OCI-LY7 (cell line): ENCODE data around the gene STPG1. TPM values are rescaled to one million over a fixed set of nuclear protein-coding genes. Genes with fewer than 3 reads are reported as not detected.

Experiments
- BruUV-seq: library from RNA; stranded (reverse); fragments of 400-500 nt; replicated peaks from 2 replicates; lab custom pipeline; 2021; lab: Mats Ljungman, UMichigan
- CTCF ChIA-PET: fragments of 300-600 bp; sonication (Branson Sonifier 250); formaldehyde crosslinking; loops from one replicate; lab custom pipeline; 2022; ENCODE audit warnings: antibody characterized with exemption; ENCODE audit not compliant: unreplicated experiment; lab: Charles Lee
- POLR2A ChIA-PET: fragments of 300-600 bp; sonication (Branson Sonifier 250); formaldehyde crosslinking; loops from one replicate; lab custom pipeline; 2022; ENCODE audit warnings: antibody characterized with exemption; lab: Charles Lee
- DNase-seq: peaks from one replicate; pipeline ENCODE4 v3.0.0-alpha.2; 2015; ENCODE audit warnings: low spot score
- H2AFZ ChIP-seq: fragments of 200-600 bp; sonication (generic), shearing (Covaris generic); 2 replicates; pipeline ENCODE4 v1.6.1; 2014; ENCODE audit warnings: mild to moderate bottlenecking, antibody characterized with exemption, low read length, moderate library complexity
- H3K27ac ChIP-seq: fragments of 200-600 bp; sonication (generic); 2 replicates; pipeline ENCODE4 v1.5.1; 2014; ENCODE audit warnings: mixed run types, low read depth, mild to moderate bottlenecking, moderate library complexity, low read length, inconsistent platforms; ENCODE audit not compliant: poor library complexity, severe bottlenecking
- H3K36me3 ChIP-seq: fragments of 200-600 bp; sonication (generic); 2 replicates; pipeline ENCODE4 v1.6.1; 2014; ENCODE audit warnings: mild to moderate bottlenecking, antibody characterized with exemption, low read length, moderate library complexity, mixed read lengths; ENCODE audit not compliant: insufficient read depth
- H3K4me1 ChIP-seq: fragments of 200-600 bp; sonication (generic); 2 replicates; pipeline ENCODE4 v1.5.1; 2014; ENCODE audit warnings: mild to moderate bottlenecking, low read length; ENCODE audit not compliant: insufficient read depth, poor library complexity, severe bottlenecking
- H3K4me2 ChIP-seq: fragments of 200-600 bp; sonication (generic); 2 replicates; pipeline ENCODE4 v1.6.1; 2014; ENCODE audit warnings: mild to moderate bottlenecking, low read length
- H3K4me3 ChIP-seq: fragments of 200-600 bp; sonication (generic); 2 replicates; pipeline ENCODE4 v1.5.1; 2014; ENCODE audit warnings: mild to moderate bottlenecking, low read depth, low read length; ENCODE audit not compliant: poor library complexity, severe bottlenecking
- H3K79me2 ChIP-seq: fragments of 200-600 bp; sonication (generic); 2 replicates; pipeline ENCODE4 v1.6.1; 2016; ENCODE audit warnings: low read depth, mild to moderate bottlenecking, low read length, moderate library complexity, mixed read lengths; ENCODE audit not compliant: insufficient read depth
- H3K9me2 ChIP-seq: fragments of 200-600 bp; sonication (generic); 2 replicates; pipeline ENCODE4 v1.6.1; 2016; ENCODE audit warnings: mild to moderate bottlenecking, low read length, mixed read lengths; ENCODE audit not compliant: insufficient read depth
- H3K9me3 ChIP-seq: fragments of 200-600 bp; sonication (generic); 2 replicates; pipeline ENCODE4 v1.6.1; 2014; ENCODE audit warnings: mild to moderate bottlenecking, mixed run types, low read length, mixed read lengths
- H4K20me1 ChIP-seq: fragments of 200-600 bp; sonication (generic); 2 replicates; pipeline ENCODE4 v1.6.1; 2014; ENCODE audit warnings: mild to moderate bottlenecking, antibody characterized with exemption, low read length, moderate library complexity, mixed read lengths; ENCODE audit not compliant: insufficient read depth
- EZH2phosphoT487 ChIP-seq: fragments of 200-600 bp; sonication (generic); IDR thresholded peaks from 2 replicates; pipeline ENCODE4 v1.6.1; 2018; ENCODE audit warnings: low read depth, borderline replicate concordance, mild to moderate bottlenecking, mixed run types, antibody characterized with exemption, low read length, moderate library complexity, mixed read lengths
- intact Hi-C: fragments of 100-400 bp; cut with micrococcal nuclease; formaldehyde crosslinking; loops from one replicate; pipeline ENCODE4 v1.10.0; 2022; ENCODE audit not compliant: unreplicated experiment
- total RNA-seq, 2 experiments: library from RNA; depleted of rRNA in 1 of 2; stranded (reverse); fragments of >200 nt in 1 of 2; shearing (Covaris generic) in 1 of 2; gene quantifications; 2 replicates each; pipeline ENCODE4 v1.2.3, GENCODE V29; 2014 to 2022
- TF ChIP-seq, protein P1 (sequence below): fragments of 200-600 bp; sonication (generic); conservative IDR thresholded peaks from 2 replicates; pipeline ENCODE4 v1.5.1; 2014; ENCODE audit warnings: mild to moderate bottlenecking, antibody characterized with exemption, low read length, moderate library complexity, mixed read lengths

The STPG1 gene
- total RNA-seq, 2 experiments from 2014 or later, result 5.1 to 9.6 TPM

DNA sequence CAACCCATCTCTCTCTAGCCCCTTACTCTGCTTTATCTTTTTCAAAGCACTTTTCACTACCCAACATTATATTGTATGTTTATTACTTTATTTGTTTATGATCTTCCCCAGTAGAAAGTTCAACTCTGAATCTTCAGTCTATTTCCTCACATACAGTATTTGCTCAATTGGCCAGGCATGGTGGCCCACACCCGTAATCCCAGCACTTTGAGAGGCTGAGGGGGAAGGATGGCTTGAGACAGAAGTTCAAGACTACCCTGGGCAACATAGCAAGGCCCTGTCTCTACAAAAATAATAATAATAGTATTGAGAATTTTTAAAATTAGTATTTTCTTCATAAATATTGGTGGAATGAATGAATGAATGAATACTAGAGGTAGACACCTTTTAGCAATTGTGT is 1.2 kb downstream of the STPG1 start:
- peak overlapping the region; percentile 66; the same call in 1 of the 2 replicates for H3K4me2 ChIP-seq
- CTCF ChIA-PET, result no interaction called here
- H3K4me1 ChIP-seq, result peaks cover 30% of the 10 kb centered on the region
- H3K4me3 ChIP-seq, result peak overlapping the region; percentile 71
- intact Hi-C loops, result no loop called here
- TF ChIP-seq EZH2phosphoT487, result no peak
- TF ChIP-seq, protein P1, sequence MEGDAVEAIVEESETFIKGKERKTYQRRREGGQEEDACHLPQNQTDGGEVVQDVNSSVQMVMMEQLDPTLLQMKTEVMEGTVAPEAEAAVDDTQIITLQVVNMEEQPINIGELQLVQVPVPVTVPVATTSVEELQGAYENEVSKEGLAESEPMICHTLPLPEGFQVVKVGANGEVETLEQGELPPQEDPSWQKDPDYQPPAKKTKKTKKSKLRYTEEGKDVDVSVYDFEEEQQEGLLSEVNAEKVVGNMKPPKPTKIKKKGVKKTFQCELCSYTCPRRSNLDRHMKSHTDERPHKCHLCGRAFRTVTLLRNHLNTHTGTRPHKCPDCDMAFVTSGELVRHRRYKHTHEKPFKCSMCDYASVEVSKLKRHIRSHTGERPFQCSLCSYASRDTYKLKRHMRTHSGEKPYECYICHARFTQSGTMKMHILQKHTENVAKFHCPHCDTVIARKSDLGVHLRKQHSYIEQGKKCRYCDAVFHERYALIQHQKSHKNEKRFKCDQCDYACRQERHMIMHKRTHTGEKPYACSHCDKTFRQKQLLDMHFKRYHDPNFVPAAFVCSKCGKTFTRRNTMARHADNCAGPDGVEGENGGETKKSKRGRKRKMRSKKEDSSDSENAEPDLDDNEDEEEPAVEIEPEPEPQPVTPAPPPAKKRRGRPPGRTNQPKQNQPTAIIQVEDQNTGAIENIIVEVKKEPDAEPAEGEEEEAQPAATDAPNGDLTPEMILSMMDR, result no peak
- H3K9me3 ChIP-seq, result no peaks in the 10 kb centered on the region
- POLR2A ChIA-PET, result interaction anchor here (1.0 to 2.2 kb wide), 6 partner anchors 12 to 174 kb away, joined by 3 to 10 read pairs (median 4); no protein-coding TSS in a partner anchor
- no peak for DNase-seq
- no peak overlapping the region for H3K27ac ChIP-seq
- no peaks in the 10 kb centered on the region for H3K79me2 ChIP-seq
- H3K36me3 ChIP-seq, result no peaks in the 10 kb centered on the region; the same call in 1 of the 2 replicates
- BruUV-seq, result TSS peak; percentile 58
- H2AFZ ChIP-seq, result no peak overlapping the region
- H4K20me1 ChIP-seq, result no peaks in the 10 kb centered on the region
- no peaks in the 10 kb centered on the region for H3K9me2 ChIP-seq

DNA sequence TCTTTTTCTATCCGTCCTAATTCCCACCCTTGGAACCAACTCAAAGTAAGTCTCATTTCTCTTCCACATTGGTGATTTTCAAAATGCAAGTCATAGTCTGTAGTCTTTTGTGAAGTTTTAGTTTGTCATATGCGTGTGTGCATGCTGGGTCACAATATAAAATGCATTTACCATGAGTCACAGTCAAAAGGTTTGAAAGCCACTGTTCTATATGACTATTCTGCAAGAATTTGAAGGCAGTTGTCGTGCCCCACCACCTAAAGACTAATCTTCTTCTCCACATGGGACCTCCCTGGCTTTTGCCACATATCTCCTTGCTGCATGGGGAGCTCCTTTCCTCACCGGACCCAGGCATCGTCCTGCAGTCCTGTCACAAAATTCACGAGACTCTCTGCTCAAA is 1.6 kb downstream of the STPG1 start:
- Histone ChIP-seq H4K20me1 (no peaks in the 10 kb centered on the region), H2AFZ (no peak overlapping the region), H3K27ac (no peak overlapping the region), H3K79me2 (no peaks in the 10 kb centered on the region), H3K36me3 (no peaks in the 10 kb centered on the region; the same call in 1 of the 2 replicates), H3K4me1 (peaks cover 26% of the 10 kb centered on the region), H3K9me3 (no peaks in the 10 kb centered on the region), H3K4me2 (no peak overlapping the region), H3K4me3 (no peak overlapping the region), H3K9me2 (no peaks in the 10 kb centered on the region)
- CTCF ChIA-PET, result no interaction called here
- BruUV-seq, result no TSS peak
- intact Hi-C loops, result no loop called here
- POLR2A ChIA-PET, result interaction anchor here (0.7 to 2.2 kb wide), 5 partner anchors 19 to 175 kb away, joined by 3 to 10 read pairs (median 4); no protein-coding TSS in a partner anchor
- no peak for TF ChIP-seq EZH2phosphoT487
- TF ChIP-seq, protein P1, result no peak
- no peak for DNase-seq

DNA sequence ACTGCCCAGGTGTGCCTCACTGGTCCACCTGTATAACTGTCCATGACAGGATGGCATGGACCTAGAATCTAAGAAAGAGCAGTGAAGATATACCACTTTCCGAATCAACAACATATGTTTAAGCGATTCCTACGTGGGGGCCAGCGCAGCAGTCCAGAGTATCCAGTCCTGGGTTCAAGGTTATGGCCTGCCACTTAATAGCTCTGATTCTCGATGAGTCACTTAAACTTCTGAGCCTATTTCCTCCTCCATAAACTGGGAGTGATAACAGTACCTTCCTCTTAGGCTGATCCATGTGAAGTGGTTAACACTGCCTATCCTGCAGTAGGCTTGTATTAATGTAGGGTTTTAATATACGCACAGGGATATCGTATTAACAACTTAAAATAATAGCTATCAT is 2.8 kb downstream of the STPG1 start:
- no peak overlapping the region for H3K4me3 ChIP-seq
- no peaks in the 10 kb centered on the region for H3K9me3 ChIP-seq
- ChIA-PET CTCF (interaction anchor here (0.8 kb wide), 1 partner anchor 18 kb away, joined by 3 read pairs; no protein-coding TSS in a partner anchor), POLR2A (interaction anchor here (2.0 kb wide), 1 partner anchor 95 kb away, joined by 5 read pairs; no protein-coding TSS in a partner anchor)
- H3K9me2 ChIP-seq, result no peaks in the 10 kb centered on the region
- BruUV-seq, result no TSS peak
- no peaks in the 10 kb centered on the region; the same call in 1 of the 2 replicates for H3K36me3 ChIP-seq
- intact Hi-C loops, result no loop called here
- no peak for TF ChIP-seq EZH2phosphoT487
- TF ChIP-seq, protein P1, result no peak
- no peak overlapping the region for H2AFZ ChIP-seq
- H3K4me1 ChIP-seq, result peaks cover 18% of the 10 kb centered on the region
- H3K79me2 ChIP-seq, result no peaks in the 10 kb centered on the region
- no peak overlapping the region for H3K27ac ChIP-seq
- DNase-seq, result no peak
- H4K20me1 ChIP-seq, result no peaks in the 10 kb centered on the region
- H3K4me2 ChIP-seq, result no peak overlapping the region
